ENCODE data around the gene WNT7A. TPM values are rescaled to one million over a fixed set of nuclear protein-coding genes. Genes with fewer than 3 reads are reported as not detected.

Gene WNT7A
- total RNA-seq, 4 donors from 2014 or later: not detected

GRCh38 chr3:13812034-13812471 is 67.8 kb downstream of the WNT7A start:
- no peak overlapping the region for H3K4me3 ChIP-seq
- TF ChIP-seq POLR2A (IDR thresholded peaks at IDR 0.05): no peak
- TF ChIP-seq, protein P1, sequence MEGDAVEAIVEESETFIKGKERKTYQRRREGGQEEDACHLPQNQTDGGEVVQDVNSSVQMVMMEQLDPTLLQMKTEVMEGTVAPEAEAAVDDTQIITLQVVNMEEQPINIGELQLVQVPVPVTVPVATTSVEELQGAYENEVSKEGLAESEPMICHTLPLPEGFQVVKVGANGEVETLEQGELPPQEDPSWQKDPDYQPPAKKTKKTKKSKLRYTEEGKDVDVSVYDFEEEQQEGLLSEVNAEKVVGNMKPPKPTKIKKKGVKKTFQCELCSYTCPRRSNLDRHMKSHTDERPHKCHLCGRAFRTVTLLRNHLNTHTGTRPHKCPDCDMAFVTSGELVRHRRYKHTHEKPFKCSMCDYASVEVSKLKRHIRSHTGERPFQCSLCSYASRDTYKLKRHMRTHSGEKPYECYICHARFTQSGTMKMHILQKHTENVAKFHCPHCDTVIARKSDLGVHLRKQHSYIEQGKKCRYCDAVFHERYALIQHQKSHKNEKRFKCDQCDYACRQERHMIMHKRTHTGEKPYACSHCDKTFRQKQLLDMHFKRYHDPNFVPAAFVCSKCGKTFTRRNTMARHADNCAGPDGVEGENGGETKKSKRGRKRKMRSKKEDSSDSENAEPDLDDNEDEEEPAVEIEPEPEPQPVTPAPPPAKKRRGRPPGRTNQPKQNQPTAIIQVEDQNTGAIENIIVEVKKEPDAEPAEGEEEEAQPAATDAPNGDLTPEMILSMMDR (IDR thresholded peaks at IDR 0.05): no peak
- H3K27me3 ChIP-seq: no peaks in the 10 kb centered on the region
- no peak for DNase-seq
- H3K27ac ChIP-seq: no peak overlapping the region
- no peaks in the 10 kb centered on the region for H3K36me3 ChIP-seq
- H3K4me1 ChIP-seq: no peaks in the 10 kb centered on the region
- H3K9me3 ChIP-seq: peaks cover 0 to 35% (median 16%) of the 10 kb centered on the region in 4 donors

DNA sequence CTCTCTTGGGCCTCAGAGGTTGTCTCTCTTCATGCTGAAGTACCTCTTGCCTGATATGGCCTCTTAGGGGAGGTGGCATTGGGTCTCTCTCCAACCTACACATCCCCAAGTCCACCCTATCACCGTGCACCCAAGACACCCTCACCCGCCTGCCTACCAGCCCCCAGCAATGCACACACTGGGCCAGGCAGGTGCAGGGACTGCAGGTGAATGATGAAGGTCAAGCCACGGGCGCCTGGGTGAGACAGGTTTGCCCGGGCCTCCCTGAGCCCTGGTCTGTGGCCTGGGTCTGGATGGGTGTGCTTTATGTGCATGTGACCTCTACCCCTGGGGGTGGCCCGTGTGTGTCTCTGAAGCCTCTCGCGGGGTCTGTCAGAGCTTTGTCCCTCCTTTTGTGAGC is 68.3 kb downstream of the WNT7A start:
- DNase-seq: no peak
- TF ChIP-seq, protein P1 (IDR thresholded peaks at IDR 0.05): no peak
- TF ChIP-seq POLR2A (IDR thresholded peaks at IDR 0.05): no peak
- H3K36me3 ChIP-seq: no peaks in the 10 kb centered on the region
- H3K4me1 ChIP-seq: no peaks in the 10 kb centered on the region
- H3K4me3 ChIP-seq: no peak overlapping the region
- peaks cover 0 to 35% (median 14%) of the 10 kb centered on the region in 4 donors for H3K9me3 ChIP-seq
- H3K27ac ChIP-seq: no peak overlapping the region
- no peaks in the 10 kb centered on the region for H3K27me3 ChIP-seq

DNA sequence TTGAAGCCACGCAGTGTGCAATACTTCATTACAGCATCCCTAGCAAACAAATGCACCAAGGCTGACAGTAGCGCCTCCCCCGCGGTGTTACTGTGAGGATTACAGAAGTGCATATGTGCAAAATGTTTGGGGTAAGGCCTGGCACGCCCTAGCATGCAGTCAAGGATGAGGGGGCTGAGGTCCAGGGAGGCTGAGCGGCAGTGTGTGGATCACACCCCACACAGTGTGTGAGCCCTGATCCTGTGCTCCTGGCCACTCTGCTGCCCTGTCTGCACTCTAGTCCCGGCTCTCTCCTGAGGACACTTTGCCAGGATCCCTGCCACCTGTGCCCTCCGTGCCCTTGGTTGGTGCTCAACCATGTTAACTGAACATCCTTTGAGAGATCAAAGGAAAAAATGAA is 71.3 kb downstream of the WNT7A start:
- Histone ChIP-seq H3K27me3 (no peaks in the 10 kb centered on the region), H3K9me3 (peaks cover 0 to 8% (median 3%) of the 10 kb centered on the region in 4 donors)

GRCh38 chr3:13801361-13802204 is 78.3 kb downstream of the WNT7A start:
- no peaks in the 10 kb centered on the region for H3K36me3 ChIP-seq
- no peak for DNase-seq
- H3K4me1 ChIP-seq: no peaks in the 10 kb centered on the region
- H3K27me3 ChIP-seq: no peaks in the 10 kb centered on the region
- TF ChIP-seq POLR2A (IDR thresholded peaks at IDR 0.05): no peak
- TF ChIP-seq, protein P1 (IDR thresholded peaks at IDR 0.05): no peak
- H3K27ac ChIP-seq: no peak overlapping the region
- H3K9me3 ChIP-seq: no peaks in the 10 kb centered on the region
- no peak overlapping the region for H3K4me3 ChIP-seq

More for the DNA sequence above, 71.3 kb downstream of the WNT7A start:
- Histone ChIP-seq H3K36me3 (no peaks in the 10 kb centered on the region), H3K27ac (no peak overlapping the region), H3K4me3 (no peak overlapping the region), H3K4me1 (no peaks in the 10 kb centered on the region)
- no peak for DNase-seq
- TF ChIP-seq, protein P1 (IDR thresholded peaks at IDR 0.05): no peak
- no peak for TF ChIP-seq POLR2A (IDR thresholded peaks at IDR 0.05)

DNA sequence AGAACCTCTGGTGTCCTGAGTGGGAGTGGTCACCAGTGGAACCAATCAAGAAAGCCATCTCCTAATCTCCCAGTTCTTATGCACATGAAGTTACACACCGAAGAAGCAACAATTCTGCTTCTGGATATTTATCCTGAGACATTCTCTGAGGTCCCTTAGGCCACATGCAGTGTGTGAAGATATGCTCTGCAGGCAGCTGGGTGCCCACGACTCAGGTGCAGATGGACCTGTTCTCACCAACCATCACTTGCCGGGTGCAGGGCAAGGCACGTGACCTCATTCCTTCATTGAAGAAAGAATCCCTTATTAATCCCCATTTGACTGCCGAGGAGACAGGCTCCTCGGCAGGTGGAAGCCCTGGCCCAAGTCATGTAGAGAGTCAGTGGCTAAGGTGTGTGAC is 79.8 kb downstream of the WNT7A start:
- Histone ChIP-seq H3K4me1 (no peaks in the 10 kb centered on the region), H3K27me3 (no peaks in the 10 kb centered on the region), H3K36me3 (no peaks in the 10 kb centered on the region), H3K27ac (no peak overlapping the region), H3K9me3 (no peaks in the 10 kb centered on the region), H3K4me3 (no peak overlapping the region)
- no peak for TF ChIP-seq POLR2A (IDR thresholded peaks at IDR 0.05)
- TF ChIP-seq, protein P1 (IDR thresholded peaks at IDR 0.05): no peak
- no peak for DNase-seq
